ENCODE results near the gene EFNB1.

DNA sequence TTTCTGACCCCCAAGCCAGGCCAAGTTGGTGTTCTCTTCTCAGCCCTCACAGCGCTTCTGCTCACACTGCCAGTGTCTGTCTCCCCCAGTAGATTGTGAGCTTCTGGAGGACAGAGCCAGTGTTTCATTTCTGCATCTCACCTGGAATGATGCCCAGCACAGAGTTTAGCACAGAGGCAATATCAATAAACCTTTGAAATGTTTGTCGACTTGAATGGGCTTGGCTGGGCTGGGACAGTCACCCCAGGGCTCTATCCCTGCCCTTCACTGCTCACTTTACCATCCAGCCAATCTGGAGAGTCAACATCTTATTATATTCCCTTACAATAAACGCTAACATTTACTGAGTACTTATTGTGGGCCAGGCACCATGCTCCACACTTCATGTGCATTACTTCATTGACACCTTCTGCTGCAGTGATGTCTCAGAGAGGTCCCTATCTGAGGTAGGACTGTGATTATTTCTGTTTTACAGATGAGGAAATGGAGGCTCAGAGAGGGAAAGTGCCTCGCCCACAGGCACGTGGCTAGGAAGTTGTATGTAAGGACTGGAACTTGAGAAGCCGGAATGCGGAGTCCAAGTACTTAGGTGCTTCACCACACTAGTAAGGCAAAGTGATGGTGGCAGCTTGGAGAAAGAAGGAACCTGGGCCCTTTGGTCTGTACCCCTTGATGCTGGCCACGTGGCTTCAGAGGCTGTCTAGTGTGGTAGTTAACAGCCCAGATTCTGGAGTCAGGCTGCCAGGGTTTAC is 19.5 kb downstream of the EFNB1 start:
- TF ChIP-seq, protein P1, sequence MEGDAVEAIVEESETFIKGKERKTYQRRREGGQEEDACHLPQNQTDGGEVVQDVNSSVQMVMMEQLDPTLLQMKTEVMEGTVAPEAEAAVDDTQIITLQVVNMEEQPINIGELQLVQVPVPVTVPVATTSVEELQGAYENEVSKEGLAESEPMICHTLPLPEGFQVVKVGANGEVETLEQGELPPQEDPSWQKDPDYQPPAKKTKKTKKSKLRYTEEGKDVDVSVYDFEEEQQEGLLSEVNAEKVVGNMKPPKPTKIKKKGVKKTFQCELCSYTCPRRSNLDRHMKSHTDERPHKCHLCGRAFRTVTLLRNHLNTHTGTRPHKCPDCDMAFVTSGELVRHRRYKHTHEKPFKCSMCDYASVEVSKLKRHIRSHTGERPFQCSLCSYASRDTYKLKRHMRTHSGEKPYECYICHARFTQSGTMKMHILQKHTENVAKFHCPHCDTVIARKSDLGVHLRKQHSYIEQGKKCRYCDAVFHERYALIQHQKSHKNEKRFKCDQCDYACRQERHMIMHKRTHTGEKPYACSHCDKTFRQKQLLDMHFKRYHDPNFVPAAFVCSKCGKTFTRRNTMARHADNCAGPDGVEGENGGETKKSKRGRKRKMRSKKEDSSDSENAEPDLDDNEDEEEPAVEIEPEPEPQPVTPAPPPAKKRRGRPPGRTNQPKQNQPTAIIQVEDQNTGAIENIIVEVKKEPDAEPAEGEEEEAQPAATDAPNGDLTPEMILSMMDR (optimal IDR thresholded peaks at IDR 0.05 in 1 of 3, IDR thresholded peaks at IDR 0.05 in 1 of 3, conservative IDR thresholded peaks at IDR 0.05 in 1 of 3; ENCODE audit: extremely low read depth in 1 of 3, insufficient read depth in 2 of 3, low read length in 3 of 3) = no peak
- TF ChIP-seq EZH2 (IDR thresholded peaks at IDR 0.05; ENCODE audit: low read length) = no peak
